HG03039 (cell line): ENCODE measurements around the gene FAM219B.
"Not testable (repeated sequence)": the region's sequence is repeated elsewhere in the genome, so short reads cannot be mapped to it uniquely, and the experiment has no call there.

Experiments
- ATAC-seq: cut with Tn5 transposase; IDR thresholded peaks from one replicate; pipeline ENCODE4 v1.9.1; 2021; ENCODE audit warnings: mild to moderate bottlenecking, moderate library complexity; ENCODE audit not compliant: unreplicated experiment

The FAM219B gene

DNA sequence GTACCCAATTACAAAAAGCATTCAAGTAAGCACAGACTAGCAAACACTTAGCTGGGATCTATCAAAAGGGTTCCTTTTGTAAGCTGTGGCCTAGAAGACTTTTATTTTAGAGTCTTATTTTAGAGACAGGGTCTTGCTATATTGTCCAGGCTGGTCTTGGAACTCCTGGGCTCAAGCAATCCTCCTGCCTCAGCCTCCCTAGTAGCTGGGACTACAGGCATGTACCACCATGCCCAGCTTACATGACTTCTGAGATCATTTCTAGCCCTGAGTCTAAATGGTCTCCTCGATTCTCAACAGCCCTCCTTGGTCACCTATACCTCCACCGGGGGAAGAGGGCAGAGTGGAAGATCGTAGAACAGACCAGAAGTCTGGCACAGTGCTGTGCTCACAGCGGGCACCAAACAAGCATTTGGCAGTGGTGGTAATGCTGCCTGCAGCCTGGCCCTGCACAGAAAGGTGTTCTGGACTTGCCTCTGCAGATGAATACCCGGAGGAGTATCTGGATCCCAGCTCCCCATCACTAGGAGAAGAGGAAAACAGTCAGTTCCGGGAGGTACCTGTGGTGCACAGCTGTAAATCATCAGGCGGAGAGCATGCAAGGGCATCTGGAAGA, 2.4 kb downstream of the FAM219B start:
- ATAC-seq, result no peak

DNA sequence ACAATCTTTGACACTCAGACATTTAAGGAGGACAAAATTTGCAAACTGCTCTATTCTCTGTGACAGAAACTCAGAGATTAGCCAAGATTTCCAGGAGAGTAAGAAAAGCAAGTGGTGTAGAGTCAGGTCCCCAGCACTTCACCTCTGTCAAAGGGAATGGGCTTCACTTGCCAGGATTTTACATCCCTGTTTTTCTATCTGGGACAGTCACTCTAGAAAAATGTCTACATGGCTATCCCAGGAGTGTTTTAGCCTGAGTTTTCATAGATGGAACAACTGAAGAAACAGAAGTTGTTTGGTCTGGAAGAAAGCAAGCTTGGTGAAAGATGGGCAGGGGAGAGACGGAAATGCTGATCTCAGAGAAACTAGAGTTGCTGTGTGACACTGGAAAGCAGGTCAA, 3.0 kb downstream of the FAM219B start:
- no peak for ATAC-seq

DNA sequence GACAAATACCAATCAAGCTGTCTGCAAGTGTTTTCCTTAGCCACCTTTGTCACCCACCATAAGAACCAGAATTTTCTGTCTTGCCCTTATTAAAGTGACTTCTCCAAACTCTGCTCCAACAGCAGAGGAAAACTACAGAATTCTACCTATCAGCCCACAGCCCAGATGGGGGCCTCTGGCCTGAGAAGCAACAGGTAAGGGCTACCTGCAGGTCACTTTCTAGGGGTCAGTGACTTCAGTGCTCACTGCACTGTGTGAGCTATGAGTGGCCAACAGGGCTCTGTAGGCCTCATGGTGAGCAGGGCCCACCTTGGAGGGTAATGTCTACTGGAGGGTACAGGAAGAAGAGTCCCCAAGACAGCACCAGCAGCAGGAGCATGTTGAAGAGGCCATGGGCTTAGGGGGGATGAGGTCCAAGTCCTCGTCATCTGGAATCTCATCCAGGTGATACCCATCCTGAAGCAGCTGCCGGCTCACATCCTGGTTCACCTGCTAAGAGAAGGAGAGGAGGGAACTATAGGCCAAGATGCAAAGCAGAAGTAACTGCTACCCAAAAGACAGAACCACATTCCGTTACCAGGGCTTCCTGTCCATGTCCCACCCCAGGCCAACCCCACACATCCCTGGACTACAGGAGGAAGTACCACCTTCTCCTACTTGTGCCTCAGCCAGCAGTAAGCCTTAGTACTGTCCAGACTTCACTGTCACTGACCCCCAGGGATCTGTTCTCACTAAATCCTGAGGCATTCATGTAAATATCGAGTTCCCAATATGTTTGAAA, 4.2 kb downstream of the FAM219B start:
- ATAC-seq, result no peak

DNA sequence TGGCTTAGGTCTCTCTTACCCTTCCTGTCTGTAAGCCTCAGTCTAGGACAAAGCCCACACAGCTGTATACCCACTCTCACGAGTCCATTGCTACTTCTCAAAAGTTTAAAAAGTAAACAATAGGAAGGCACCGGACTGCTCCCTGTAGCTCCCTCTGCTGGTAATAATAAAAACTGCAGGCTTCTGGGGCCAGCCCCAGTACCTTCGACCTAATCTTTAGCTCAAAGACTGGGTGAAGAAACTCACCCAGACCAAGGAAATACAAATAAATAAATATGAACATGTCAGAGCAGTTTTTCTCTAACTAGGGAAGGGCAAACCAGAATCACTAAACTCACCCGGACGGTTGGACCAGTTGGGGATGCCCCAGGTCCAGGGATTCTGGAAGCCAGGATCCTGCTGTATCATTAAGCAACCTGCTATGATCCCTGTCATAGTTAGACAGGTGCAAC, 5.0 kb downstream of the FAM219B start:
- no peak for ATAC-seq

DNA sequence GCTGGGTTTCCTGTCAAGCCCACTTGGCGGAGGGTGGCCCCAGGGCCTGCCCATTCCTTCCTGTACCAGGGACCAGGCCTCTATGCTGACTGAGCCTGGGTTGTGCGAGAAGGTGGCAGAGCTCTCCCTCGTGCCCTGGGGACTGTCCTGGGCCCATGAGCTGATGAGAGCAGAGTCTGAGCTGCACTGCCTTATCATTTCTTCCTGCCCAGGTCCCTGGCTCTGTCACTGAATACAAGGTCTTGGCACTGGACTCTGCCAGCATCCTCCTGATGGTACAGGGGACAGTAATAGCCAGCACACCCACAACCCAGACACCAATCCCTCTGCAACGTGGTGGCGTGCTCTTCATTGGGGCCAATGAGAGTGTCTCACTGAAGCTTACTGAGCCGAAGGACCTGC, 9.3 kb downstream of the FAM219B start:
- no peak for ATAC-seq

DNA sequence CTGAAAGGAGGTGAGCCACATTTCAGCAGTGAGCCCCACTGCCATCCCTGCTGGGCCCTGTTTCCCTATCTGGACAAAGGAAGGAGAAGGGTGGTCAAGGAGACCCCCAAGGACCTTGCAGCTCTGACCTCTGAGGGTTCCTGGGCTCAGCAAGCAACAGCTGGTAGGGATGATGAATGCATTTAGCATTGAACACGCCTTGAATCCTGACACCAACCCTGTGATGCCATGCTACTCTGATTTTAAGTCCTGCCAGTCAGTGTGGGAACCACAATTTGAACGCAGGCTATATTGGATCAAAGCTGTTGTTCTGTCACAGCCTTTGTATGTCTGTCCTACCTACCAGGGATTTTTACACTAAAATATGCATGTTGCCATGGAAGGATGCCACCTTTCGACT, 10.3 kb downstream of the FAM219B start:
- no peak for ATAC-seq

DNA sequence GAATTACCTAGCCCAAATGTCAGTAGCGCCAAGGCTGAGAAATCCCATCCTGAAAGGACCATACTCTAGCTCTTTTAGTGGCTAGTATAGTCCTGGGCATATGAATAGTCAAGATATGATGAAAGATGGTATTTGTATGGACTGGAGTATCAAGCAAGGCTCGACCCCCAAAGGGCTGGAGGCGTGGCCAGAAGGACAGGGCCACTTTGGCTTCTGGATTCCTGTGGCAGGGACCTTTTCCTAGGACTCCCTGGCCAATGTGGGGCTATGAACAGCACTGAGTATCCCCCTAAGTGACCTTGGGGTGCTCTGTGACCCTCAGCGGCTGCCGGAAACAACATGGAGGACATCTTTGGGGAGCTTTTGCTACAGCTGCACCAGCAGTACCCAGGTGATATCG, 10.8 kb downstream of the FAM219B start:
- no peak for ATAC-seq

DNA sequence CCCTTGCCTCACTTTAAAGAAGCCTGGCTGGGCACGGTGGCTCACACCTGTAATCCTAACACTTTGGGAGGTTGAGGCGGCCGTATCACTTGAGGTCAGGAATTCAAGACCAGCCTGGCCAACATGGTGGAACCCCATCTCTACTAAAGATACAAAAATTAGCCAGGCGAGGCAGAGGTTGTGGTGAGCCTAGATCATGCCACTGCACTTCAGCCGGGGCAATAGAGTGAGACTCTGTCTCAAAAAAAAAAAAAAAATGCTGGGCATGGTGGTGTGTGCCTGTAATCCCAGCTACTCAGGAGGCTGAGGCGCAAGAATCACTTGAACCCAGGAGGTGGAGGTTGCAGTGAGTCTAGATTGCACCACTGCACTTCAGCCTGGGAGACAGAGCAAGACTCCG, 12.3 kb downstream of the FAM219B start:
- not testable (repeated sequence) for ATAC-seq

DNA sequence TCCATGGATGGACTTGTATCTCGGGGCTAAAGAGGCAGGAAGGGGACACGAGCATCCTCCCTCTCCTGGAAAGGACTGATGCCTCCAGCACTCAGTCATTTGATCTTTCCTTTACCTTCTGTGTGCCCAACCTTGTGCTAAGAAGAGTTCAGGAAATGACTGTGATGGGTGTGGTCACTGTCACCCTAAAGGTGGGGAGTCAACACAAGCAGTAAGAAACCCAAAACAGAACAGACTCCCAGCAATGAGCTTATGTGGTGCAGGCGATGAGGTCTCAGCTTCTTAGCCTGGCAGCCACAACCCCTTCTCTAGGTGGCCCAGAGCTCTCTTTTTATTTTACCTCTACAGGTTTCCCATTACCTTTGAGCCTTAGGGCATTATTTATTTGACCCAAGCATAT, 13.0 kb downstream of the FAM219B start:
- no peak for ATAC-seq

DNA sequence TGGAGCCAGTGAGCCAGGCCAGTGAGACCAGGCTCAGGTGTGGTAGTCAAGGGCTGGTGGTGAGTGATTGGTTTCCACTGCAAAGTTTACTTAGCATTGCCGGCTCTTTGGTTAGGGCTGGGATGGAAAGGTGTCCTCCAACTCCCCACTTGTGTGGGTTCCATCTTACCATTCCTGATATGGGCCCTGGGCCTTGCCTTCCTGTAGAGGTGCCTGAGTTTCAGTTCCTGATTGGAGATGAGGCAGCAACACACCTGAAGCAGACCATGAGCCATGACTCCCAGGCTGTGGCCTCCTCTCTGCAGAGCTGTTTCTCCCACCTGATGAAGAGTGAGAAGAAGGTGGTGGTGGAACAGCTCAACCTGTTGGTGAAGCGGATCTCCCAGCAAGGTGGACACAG, 13.7 kb downstream of the FAM219B start:
- ATAC-seq, result no peak

DNA sequence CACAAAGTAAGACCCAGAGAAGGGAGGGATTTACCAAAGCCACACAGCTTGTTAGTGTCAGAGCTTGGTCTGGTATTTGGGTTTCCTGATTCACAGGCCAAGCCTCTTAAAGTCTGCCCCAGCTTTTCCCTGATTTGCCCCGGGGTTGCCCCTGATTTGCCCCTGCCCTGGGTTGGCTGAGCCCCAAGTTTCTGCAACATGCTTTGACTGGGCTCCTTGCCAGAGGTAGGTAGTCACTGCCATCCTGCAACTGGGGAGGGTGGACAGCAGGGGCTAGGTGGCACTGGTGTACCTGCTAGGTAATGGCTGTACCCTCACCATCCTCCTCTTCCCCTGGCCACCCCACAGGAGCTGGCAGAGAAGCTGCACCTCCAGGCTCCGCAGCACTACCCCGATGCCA, 14.3 kb downstream of the FAM219B start:
- no peak for ATAC-seq

DNA sequence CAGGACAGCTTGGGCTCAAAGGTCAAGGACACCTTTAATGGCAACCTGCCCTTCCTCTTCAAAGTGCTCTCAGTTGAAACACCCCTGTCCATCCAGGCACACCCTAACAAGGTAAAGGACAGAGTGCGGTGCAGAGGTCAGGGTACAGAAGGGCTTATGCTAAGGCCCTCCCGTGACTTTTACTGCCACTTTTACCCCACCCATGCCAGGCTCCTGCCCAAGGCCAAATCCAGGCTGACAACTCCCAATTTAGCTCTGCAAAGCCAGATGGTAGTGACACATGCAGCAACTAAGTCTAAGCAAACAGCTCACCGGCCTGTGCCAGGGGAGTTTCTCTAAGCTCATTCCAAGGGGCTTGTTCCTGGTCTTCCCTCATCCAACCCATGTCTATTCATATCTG, 15.2 kb downstream of the FAM219B start:
- ATAC-seq, result no peak

DNA sequence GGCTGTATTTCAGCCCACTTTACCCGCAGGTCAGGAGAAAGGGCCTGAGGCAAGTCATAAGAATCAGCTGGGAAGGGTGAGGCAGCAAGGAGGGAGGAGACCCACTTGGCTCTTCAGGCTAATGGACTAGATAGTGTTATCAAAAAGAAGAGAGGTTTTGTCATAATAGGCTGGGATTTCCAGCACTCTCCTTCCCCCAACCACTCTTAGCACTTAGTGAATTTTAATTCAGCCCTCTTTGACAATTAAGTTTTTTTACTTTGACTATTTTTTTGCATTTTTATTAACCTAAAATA, 16.0 kb downstream of the FAM219B start:
- ATAC-seq, result no peak

DNA sequence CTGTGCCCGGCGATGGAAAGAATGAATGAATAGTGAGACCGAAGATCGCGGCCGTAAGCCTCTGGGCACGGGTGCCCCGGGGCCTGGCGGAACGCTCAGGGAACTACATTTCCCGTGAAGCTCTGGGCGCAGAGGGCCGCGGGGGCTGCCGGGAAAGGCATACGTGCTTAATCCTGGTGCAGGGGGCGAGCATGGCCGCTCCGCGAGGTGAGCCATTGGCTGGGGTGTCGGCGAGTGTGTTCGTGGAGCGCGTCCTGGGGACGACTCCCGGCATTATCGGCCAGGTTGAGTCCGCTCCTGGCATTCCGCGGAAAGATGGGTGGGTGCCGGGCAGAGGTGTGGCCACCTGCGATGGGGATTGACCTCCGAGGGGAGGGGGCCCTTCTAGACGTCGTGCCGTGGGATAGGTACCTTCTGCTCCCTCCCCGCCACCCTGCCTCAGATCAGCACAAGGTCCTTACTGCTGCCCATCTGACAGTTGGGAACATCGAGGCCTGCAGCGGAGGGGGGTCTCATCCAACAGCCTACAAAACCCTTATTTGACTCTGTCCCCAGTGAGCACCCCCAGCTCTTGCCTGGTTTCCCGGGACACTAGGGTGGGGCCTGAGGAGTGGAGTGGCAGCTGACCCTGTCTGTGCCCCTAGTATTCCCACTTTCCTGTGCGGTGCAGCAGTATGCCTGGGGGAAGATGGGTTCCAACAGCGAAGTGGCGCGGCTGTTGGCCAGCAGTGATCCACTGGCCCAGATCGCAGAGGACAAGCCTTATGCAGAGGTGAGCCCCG, 16.6 kb downstream of the FAM219B start, which contains the start of gene MPI:
Gene MPI (plus strand): TSS at position 160 of the 782 bp plus-strand sequence. CDS start 32 bp downstream, at position 192.
- peak; percentile 55 for ATAC-seq

DNA sequence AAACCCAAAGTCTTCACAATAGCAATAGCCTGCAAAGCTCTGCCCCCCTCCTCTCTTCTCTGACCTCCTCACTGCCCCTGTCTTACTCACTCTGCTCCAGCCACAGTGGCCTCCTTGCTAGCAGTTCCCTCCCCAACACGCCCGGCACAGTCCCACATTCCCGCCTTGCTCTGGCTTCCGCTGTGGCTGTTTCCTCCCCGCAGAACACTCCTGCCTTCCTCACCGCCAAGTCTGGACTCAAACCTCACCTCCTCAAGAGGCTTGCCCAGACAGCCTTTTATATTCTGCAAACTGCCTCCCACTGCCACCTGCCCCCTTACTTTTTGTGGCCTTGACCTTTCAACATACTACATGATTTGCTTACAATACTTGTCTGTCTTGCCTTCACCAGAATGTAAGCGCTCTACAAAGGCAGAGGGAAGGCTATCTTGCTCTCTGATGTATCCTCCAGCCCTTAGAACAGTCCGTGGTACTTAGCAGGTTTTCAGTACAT, 17.2 kb downstream of the FAM219B start:
- peak; percentile 12 for ATAC-seq

DNA sequence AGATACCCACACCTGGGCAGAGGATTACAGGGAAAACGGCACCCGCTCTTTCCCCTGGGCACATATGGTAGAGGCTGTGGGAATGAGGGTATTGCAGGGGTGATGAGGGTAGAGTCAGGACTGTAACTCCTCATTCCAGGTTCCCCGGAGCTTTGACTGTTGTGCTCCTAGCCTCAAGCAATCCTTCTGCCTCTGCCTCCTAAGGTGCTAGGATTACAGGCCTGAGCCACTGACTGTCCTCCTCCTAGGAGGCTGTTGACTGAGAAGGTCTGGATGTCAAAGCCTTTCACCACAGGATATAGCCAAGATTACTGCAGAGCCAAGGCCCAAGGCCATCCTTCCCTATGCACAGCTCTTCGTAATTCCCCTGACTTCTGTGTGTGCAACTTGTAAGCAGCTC, 17.9 kb downstream of the FAM219B start:
- no peak for ATAC-seq

DNA sequence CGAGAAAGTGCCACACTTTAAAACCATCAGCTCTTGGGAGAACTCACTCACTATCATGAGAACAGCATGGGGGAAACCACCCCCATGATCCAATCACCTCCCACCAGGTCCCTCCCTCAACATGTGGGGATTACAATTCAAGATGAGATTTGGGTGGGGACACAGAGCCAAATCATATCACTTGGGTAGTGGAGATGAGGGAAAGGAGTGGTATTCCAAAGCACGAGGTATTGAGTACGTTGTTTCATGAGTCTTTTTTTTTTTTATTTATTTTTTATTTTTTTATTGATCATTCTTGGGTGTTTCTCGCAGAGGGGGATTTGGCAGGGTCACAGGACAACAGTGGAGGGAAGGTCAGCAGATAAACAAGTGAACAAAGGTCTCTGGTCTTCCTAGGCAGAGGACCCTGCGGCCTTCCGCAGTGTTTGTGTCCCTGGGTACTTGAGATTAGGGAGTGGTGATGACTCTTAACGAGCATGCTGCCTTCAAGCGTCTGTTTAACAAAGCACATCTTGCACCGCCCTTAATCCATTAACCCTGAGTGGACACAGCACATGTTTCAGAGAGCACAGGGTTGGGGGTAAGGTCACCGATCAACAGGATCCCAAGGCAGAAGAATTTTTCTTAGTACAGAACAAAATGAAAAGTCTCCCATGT, 19.0 kb downstream of the FAM219B start:
- ATAC-seq, result not testable (repeated sequence)

DNA sequence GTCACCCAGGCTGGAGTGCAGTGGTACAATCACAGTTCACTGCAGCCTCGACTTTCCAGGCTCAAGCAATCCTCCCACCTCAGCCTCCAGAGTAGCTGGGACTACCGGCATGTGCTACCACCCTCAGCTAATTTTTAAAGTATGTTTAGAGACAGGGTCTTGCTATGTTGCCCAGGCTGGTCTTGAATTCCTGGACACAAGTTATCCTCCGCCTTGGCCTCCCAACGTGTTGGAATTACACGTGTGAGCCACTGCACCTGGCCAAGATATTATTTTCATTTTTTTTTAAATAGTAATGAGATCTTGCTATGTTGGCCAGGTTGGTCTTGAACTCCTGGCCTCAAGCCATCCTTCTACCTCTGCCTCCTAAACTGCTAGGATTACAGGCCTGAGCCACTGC, 21.2 kb downstream of the FAM219B start:
- ATAC-seq, result no peak

DNA sequence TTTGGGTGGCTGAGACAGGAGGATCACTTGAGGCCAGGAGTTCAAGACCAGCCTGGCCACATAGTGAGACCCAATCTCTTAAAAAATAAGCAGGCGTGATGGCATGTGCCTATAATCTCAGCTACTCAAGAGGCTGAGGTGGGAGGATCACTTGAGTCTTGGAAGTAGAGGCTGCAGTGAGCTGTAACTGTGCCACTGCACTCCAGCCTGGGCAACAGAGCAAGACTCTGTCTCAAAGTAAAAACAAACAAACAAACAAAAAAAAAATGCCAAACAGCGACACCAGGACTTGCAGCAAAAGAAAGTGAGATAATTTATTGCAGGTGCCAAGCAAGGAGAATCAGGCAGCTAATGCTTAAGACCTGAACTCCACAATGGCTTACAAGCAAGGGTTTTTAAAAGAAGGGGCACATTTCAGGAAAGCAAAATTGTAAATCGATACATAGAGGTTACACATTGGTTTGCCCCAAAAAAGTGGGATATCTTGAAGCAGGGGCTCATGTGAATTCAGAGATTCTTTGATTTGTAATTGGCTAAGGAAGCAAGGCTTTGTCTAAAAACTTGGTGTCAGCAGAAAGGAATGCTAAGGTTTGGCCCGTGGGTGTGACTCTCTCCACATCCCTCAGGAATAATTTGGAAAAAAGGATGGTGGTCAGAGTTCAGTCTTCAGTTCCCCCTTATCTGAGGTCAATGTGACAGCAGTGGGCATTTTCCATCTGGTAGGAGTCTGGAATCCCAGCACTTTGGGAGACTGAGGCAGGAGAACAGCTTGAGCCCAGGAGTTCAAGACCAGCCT, 22.0 kb downstream of the FAM219B start:
- no peak for ATAC-seq

DNA sequence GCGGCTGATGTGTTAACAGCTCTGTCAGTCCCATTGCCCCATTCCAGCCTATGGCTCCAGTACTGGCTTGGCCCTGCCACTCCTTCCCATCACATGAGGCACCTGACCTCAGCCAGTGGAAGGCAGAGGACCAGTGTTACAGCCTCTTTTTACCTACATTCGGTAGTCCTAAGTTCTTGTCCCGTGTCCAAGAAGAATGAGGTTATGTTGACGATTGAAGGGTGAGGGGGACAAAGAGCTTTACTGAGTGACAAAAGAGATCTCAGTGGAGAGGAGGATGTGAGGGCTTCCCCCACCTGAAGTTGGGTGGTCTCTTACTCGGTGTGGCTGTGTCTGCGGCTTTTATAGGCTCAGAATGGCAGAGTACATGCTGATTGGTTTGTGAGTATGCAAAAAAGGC, 24.1 kb downstream of the FAM219B start:
- no peak for ATAC-seq
